A673 (cell line): ENCODE data around the gene C2orf76. TPM values are rescaled to one million over a fixed set of nuclear protein-coding genes. Genes with fewer than 3 reads are reported as not detected.

Source experiments
- BruUV-seq: library from RNA; stranded (reverse); fragments of 400-500 nt; replicated peaks from 2 replicates; lab custom pipeline; 2021; lab: Mats Ljungman, UMichigan
- CTCF ChIA-PET: fragments of 300-600 bp; sonication (Branson Sonifier 250); formaldehyde crosslinking; loops from one replicate; lab custom pipeline; 2022; ENCODE audit warnings: antibody characterized with exemption; lab: Charles Lee
- POLR2A ChIA-PET: fragments of 300-600 bp; sonication (Branson Sonifier 250); formaldehyde crosslinking; loops from one replicate; lab custom pipeline; 2022; ENCODE audit warnings: antibody characterized with exemption; ENCODE audit not compliant: low non-redundant PET; lab: Charles Lee
- DNase-seq: peaks from one replicate; pipeline ENCODE4 v3.0.0-alpha.2; 2015; ENCODE audit warnings: low spot score
- H3K27ac ChIP-seq: fragments of 200-600 bp; sonication (generic); 2 replicates; pipeline ENCODE4 v1.5.1; 2016; ENCODE audit warnings: mixed run types, low read depth, mild to moderate bottlenecking, mixed read lengths, antibody characterized with exemption, low read length; ENCODE audit not compliant: poor library complexity, severe bottlenecking
- H3K27me3 ChIP-seq: fragments of 200-600 bp; sonication (generic); replicated peaks from 2 replicates; pipeline ENCODE4 v1.6.1; 2017; ENCODE audit warnings: mixed run types, low read depth, mild to moderate bottlenecking, mixed read lengths, antibody characterized with exemption, low read length; ENCODE audit not compliant: insufficient read depth, poor library complexity
- H3K36me3 ChIP-seq: fragments of 200-600 bp; sonication (generic); 2 replicates; pipeline ENCODE4 v1.6.1; 2016; ENCODE audit warnings: mixed run types, mild to moderate bottlenecking, mixed read lengths, antibody characterized with exemption, low read length; ENCODE audit not compliant: insufficient read depth, poor library complexity, severe bottlenecking
- H3K4me1 ChIP-seq: fragments of 200-600 bp; sonication (generic); 2 replicates; pipeline ENCODE4 v1.6.1; 2017; ENCODE audit warnings: mixed run types, mild to moderate bottlenecking, mixed read lengths, antibody characterized with exemption, low read length; ENCODE audit not compliant: insufficient read depth, poor library complexity, severe bottlenecking
- H3K4me3 ChIP-seq: fragments of 200-600 bp; sonication (generic); 2 replicates; pipeline ENCODE4 v1.5.1; 2016; ENCODE audit warnings: low read depth, mixed run types, mild to moderate bottlenecking, mixed read lengths, low read length; ENCODE audit not compliant: poor library complexity, severe bottlenecking
- H3K9me3 ChIP-seq: fragments of 200-600 bp; sonication (generic); 2 replicates; pipeline ENCODE4 v1.6.1; 2016; ENCODE audit warnings: mixed run types, low read depth, mild to moderate bottlenecking, mixed read lengths, antibody characterized with exemption, low read length; ENCODE audit not compliant: poor library complexity, severe bottlenecking
- CTCF ChIP-seq: fragments of 300-800, 200-600 bp; sonication (generic); conservative IDR thresholded peaks from 2 replicates; pipeline ENCODE4 v1.5.1; 2017; ENCODE audit warnings: low read depth, mild to moderate bottlenecking, antibody characterized with exemption, low read length, moderate library complexity, mixed read lengths
- EZH2 ChIP-seq: fragments of 200-600 bp; sonication (generic); IDR thresholded peaks from 2 replicates; pipeline ENCODE4 v1.6.1; 2017; ENCODE audit warnings: borderline replicate concordance, low read depth, mild to moderate bottlenecking, mixed read lengths, antibody characterized with exemption, low read length; ENCODE audit not compliant: poor library complexity, severe bottlenecking
- intact Hi-C: fragments of 100-400 bp; cut with micrococcal nuclease; formaldehyde crosslinking; loops from one replicate; pipeline ENCODE4 v1.10.0; 2022; ENCODE audit not compliant: unreplicated experiment
- total RNA-seq: library from RNA; stranded (reverse); gene quantifications from 2 replicates; pipeline ENCODE4 v1.2.3, GENCODE V29; 2021

The C2orf76 gene
- total RNA-seq, 1 experiment from 2014 or later, result 13.4 TPM

DNA sequence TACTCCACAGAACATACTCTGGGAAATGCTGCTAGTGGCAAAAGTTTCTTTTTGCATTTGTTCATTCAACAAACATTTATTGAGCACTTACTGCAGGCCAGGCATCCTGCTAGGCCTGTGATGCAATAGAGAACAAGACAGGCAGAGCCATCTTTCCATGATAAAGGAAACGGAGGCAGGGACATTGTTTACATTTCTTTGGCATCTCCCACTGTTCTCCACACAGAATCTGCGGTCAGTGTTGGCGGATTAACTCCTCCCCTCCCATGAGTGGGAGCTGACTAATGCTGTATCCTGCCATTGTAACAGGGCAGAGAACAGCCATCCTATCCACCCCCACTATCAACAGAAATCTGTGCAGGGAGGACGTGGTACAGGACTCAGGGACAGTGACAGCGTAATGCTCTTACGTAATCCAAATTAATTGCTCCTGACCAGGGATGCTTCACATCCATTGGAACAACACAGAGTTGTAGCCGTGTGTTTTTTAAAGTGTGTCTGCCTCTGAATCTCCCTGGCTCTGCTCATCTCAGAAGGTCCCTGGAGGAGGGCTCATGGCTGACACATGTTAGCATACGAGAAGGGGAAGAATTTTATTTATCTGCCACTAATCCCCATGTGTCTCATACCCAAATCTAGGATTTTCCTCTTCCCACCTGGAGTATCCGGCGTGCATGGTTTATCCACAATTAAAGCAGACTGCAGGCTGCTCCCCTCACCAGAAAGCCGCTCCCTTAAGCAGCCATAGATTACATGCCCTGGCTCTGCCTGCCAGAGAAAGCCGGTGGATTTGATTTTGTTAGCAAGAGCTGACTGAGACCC lies 110.7 kb downstream of the C2orf76 start:
- intact Hi-C loops, result no loop called here
- POLR2A ChIA-PET, result no interaction called here
- DNase-seq, result peak; percentile 75
- no peaks in the 10 kb centered on the region for H3K36me3 ChIP-seq
- no peak overlapping the region for H3K27ac ChIP-seq
- CTCF ChIA-PET, result no interaction called here
- H3K4me3 ChIP-seq, result no peak overlapping the region
- H3K27me3 ChIP-seq, result no peaks in the 10 kb centered on the region
- H3K9me3 ChIP-seq, result no peaks in the 10 kb centered on the region
- TF ChIP-seq CTCF (no peak), EZH2 (no peak)
- H3K4me1 ChIP-seq, result peaks cover 6% of the 10 kb centered on the region
- BruUV-seq, result no TSS peak

- Histone ChIP-seq H3K27me3 (no peaks in the 10 kb centered on the region), H3K27ac (no peak overlapping the region), H3K4me1 (peaks cover 10% of the 10 kb centered on the region), H3K36me3 (no peaks in the 10 kb centered on the region), H3K9me3 (no peaks in the 10 kb centered on the region), H3K4me3 (no peak overlapping the region)
- CTCF ChIA-PET, result no interaction called here
- POLR2A ChIA-PET, result no interaction called here
- TF ChIP-seq CTCF, result no peak
- TF ChIP-seq EZH2, result no peak
- DNase-seq, result no peak
- intact Hi-C loops, result no loop called here
- BruUV-seq, result no TSS peak
Observed at GRCh38 chr2:119254601-119255080, 112.0 kb downstream of the C2orf76 start.

- DNase-seq, result no peak
- Histone ChIP-seq H3K27ac (no peak overlapping the region), H3K4me3 (no peak overlapping the region), H3K27me3 (no peaks in the 10 kb centered on the region), H3K36me3 (no peaks in the 10 kb centered on the region), H3K9me3 (no peaks in the 10 kb centered on the region), H3K4me1 (peaks cover 10% of the 10 kb centered on the region)
- intact Hi-C loops, result no loop called here
- POLR2A ChIA-PET, result no interaction called here
- CTCF ChIA-PET, result no interaction called here
- BruUV-seq, result no TSS peak
- TF ChIP-seq EZH2 (no peak), CTCF (no peak)
Observed at GRCh38 chr2:119253760-119254600, 112.7 kb downstream of the C2orf76 start.
